Globus pallidus (tissue), 1 donor: ENCODE measurements around the gene SLC6A9.

Experiments used
- DNase-seq: peaks from one replicate; pipeline ENCODE4 v3.0.0-alpha.2; 2015; ENCODE audit warnings: low spot score

Gene SLC6A9

GRCh38 chr1:44029260-44029910, 1.9 kb downstream of the SLC6A9 start:
- DNase-seq = no peak

DNA sequence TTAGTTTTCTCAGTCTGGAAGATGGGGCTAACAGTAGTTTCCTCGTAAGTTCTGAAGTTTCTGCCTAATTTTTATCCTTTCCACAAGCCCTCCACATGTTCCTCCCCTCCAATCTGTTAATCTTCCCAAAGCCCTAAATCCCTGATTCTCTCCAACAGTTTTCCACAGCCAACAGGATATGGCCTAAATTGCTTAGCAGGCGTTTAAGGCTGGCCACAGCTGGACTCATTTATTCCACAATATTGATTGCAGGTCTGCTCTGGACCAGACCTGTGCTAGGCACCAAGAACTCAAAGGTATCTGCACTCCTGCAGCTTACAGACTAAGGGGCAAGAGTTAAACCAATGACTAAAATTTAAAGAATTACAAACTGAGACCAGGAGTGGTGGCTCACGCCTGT, 3.9 kb downstream of the SLC6A9 start:
- no peak for DNase-seq

DNA sequence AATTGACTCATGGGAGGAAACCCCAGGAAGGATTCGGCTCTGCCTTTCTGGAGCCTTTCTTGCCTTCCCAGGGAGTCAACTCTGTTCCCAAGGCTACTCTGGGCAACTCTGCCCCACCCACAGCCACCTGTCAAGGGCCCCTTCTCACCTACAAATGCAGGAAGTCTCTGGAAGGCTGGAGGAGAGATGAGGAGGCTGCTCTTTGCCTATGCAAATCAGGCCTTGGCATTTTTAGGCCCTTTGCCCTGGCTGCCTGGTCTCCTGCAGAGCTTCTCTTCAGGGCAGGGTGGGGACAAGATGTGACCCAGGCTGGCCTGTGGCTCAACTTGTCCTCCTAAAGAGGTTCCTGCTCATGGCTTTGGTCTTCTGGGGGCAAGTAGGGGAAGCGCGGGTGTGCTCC, 5.4 kb downstream of the SLC6A9 start:
- no peak for DNase-seq

- DNase-seq = no peak
These were observed 6.2 kb downstream of the SLC6A9 start for GRCh38 chr1:44024903-44025525.

- no peak for DNase-seq
These were observed 7.0 kb downstream of the SLC6A9 start for GRCh38 chr1:44024031-44024902.

DNA sequence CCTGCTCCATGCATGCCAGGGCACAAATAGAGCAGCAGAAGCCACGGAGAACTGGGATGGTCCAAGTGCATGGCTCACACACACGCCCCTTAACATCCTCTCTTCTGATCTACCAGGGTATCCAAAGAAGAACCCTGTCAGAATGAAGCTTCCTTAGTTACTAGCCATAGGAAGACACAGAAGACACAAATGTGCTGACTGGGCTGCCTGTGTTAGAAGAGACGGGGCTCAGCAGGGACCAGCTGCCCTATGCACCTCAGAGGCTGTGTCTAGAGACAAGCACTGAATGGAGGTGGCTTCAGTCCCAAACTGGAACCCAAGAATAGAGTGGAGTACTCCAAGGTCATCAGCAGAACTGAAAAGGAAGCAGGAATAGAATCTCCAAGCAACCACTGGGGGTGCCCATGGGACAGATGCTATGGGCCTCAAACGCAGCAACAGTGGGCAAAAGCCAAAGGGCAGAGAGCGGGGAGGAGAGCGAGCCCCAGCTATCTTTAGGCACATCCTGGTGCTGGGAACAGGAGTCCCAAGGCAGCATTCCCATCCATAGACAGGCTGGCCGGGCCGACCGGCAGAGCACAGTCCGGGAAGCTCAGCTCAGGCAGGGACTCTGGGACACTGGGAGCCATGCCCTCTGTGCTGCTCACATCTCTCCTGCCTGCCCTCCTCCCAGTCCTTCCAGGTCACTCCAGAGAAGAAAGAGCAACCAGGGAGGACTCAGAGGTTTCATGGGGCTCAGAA, 9.5 kb downstream of the SLC6A9 start:
- no peak for DNase-seq

DNA sequence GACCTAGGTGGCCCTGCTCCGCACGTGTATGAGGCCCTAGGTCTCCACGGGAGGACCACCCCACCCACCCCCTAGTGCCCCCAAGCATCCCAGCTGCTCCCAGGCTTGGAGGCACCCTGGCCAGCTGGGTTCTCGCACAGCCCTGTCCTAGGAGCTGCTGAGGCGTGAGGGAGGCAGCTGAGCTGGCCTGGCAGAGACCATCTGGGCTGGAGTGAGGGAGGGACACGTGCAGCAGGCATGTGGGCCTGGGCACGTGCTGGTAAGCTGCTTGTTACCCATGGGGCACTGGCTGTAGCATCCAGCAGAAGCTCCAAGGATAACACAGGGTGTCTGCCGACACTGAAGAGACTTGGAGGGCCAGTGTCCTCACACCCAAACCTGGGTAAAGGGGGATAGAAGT, 10.1 kb downstream of the SLC6A9 start:
- no peak for DNase-seq

GRCh38 chr1:44020464-44020863, 10.8 kb downstream of the SLC6A9 start:
- no peak for DNase-seq

GRCh38 chr1:44019466-44019948, 11.8 kb downstream of the SLC6A9 start:
- DNase-seq = peak; percentile 82

DNA sequence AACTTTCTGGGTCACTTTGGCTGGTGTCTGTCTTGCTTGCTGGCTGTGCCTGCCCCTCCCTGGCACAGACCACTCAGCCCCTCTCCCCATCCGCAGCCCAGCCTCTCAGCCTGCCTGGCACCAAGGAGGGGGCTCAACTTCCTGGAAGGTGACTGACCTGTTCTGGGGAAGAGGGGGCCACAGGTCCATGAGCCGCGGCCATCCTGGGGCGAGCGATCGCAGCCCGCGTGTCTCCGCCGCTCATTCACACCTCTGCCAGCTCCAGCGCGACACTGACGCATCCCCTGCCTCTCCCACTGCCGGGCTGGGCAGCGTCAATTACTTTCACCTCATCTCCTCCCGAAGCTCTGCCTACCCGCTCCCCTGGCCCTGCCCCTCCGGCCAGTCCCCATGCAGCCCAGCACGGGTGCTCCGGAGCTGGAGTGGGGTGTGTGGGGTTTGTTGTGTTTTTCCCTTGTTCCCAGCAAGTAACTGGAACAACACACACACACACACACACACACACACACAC, 14.3 kb downstream of the SLC6A9 start:
- DNase-seq = peak; percentile 64

DNA sequence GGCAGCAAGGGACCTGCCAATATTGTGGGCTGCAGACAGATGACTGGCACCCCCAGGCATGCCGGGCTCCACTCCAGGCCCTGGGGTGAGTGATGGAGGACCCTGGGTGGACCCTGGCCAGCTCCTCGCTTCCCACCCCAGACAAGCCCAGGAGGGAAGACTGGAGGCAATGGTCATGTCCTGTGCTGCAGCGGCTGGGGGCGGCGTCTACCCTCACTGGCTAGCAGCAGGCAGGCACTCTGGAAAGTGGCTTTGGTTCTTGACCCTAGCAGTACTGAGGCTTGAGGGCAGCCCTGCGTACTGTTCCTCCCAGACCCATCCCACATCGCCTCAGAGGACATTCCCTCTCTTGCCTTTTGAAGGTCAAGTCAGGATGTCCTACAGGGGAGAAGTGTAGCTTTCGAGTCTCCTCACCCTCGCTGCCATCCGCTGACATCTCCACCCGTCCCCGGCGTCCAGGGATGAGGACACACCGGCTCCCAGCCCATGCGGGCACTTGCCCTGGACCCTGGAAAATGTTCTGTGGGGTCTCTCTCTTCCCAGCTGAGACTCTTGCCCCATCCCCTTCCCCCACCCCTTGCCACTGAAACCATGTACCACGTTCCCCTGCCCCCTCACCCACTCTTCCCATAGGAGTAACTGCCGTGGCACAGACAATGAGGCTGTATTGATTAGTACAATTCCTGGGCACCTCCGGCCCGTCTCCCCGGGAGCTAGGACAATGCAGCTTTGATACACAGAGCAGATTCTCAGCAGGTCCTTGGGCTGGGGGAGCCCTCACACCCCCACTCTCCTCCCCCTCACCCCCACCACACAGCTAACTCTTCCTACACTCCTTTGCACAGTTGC, 15.0 kb downstream of the SLC6A9 start:
- DNase-seq = peak; percentile 67

DNA sequence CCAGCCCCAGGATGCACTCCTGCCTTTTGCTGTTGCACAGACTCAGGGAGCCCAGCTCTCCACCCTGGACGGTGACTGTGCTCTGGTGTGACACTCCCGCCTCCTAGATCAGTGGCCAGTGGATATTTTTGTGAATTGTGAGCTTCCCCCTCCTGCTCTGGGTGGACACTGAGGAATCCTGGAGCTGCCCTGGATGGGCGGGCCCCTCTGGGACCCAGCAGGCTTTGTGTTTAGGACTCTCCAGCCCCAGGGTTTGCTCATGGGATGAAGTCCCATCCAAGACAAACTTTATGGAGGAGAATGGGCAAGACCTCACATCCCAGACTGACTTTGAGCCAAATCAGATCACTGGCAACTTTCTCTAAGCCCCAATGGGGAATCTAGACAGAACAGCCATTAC, 16.1 kb downstream of the SLC6A9 start:
- no peak for DNase-seq

- peak; percentile 62 for DNase-seq
These were observed 16.7 kb downstream of the SLC6A9 start for GRCh38 chr1:44014365-44015104.

DNA sequence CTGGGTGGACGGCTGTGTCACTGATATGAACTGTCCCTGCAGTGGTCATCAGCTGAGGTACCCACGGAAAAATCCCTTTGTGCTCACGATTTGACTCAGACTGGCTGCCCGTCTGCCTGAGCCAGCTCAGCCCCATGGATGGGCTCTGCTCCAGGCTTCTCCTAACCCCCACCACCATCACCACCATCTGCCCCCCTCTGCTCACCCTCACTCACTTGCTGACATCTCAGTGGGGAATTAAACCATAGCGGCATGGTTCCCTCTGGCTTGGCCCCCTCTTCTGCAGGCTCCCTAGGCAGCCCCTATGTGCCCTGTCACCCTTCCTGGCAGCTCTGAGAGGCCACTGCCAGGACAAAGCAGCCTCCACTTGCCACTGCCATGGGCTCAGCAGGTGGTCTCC, 17.3 kb downstream of the SLC6A9 start:
- DNase-seq = peak; percentile 69

GRCh38 chr1:44012941-44013609, 18.2 kb downstream of the SLC6A9 start:
- DNase-seq = peak; percentile 76

DNA sequence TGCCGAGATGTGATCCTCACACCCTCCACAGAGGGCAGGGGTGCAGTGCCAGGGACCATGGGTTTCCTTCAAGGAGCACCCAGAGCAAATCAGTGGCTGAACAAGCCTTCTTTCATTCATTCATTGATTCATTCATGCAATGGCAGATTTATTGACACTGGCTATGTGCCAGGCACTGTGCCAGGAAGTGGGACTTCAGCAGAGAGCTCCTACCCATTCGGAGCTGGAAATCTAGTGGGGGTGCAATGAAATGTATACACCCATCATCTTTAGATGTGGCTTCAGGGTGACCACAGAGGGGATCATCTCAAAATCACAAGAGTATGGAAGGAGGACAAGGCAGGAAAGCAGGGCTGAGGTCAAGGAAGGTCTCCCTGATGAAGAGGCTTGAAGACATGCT, 18.9 kb downstream of the SLC6A9 start:
- DNase-seq = no peak

- DNase-seq = peak; percentile 96
These were observed 20.3 kb downstream of the SLC6A9 start for GRCh38 chr1:44010935-44011471.

GRCh38 chr1:44008259-44008658, 23.0 kb downstream of the SLC6A9 start:
- no peak for DNase-seq

DNA sequence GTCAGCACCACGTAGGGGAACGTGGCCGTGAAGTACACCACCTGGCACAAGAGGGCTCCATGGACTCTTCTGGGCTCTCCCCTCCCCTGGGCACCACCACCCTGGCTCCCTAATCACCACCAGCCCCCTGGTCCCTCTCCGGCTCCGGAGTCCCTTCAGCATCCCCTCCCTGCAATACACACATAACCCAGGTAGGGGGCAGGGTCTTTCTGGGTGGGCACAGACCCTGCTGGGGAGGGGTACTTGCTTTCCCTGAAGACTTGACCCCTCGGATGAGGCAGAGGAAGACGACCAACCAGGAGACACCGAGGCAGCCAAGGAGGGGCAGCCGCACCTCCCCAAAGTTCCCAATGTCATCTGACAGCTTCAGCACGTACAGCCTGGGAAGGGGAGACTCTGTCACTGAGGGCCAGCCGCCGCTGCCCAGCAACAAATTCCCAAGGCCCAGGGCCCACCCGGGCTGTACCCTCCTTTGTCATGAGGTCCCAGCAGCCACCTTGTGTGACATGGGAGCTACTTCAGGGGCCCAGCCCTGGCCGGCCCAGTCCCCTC, 28.6 kb downstream of the SLC6A9 start:
- no peak for DNase-seq
